Renal cortical epithelial cell (primary cell): ENCODE measurements around the gene OGFOD3. TPM values are rescaled to one million over a fixed set of nuclear protein-coding genes. Genes with fewer than 3 reads are reported as not detected.

Experiments used
- DNase-seq: peaks from one replicate; pipeline ENCODE4 v3.0.0-alpha.2; 2011; ENCODE audit warnings: low read depth
- total RNA-seq: library from RNA; depleted of rRNA; stranded (reverse); fragments of >200 nt; gene quantifications from 2 replicates; pipeline ENCODE4 v1.2.3, GENCODE V29; 2014

OGFOD3 gene
- total RNA-seq, 1 donor from 2014 or later, result 48.7 TPM

DNA sequence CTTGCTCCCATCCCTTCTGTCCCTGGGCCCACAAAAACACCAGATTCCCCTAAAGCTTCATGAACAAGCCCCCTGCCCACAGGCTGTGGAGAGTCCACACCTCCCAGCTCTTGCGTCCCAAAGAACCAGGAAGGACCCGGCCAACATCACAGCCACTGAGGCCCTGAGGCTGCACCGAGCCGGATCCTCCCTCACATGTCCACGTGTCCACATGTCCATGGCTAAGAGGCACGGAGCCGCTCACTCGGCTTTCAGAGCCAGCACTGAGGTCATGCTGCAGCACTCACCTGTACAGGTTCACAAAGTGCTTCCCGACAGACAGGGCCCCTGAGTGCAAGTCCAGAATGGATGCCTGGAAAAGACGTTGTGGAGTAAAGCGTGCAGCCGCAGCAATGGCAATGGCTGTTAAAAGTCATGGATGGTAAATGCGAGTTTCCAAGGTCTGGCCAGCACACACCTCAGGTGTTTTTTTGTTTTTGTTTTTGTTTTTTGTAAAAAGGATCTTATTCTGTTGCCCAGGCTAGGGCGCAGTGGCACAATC, 12.2 kb downstream of the OGFOD3 start:
- no peak for DNase-seq

DNA sequence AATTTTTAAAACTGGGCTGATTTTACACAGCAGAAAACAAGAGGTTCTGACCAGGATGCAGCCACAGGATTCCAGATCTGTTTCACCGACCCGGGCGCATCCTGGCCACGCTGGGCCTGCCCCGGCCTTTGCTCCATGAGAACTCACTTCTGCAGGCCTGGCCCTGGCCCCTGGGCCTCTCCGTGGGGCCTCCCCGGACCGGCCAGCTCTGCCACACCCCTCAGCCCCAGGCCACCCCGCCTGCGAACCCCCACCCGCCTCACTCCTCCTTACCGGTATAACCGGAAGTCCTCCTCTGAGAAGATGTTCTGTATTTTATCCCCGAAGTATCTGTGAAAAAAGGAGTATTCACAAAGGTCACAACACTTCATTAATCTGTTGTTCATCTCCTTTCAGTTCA, 13.3 kb downstream of the OGFOD3 start:
- no peak for DNase-seq

DNA sequence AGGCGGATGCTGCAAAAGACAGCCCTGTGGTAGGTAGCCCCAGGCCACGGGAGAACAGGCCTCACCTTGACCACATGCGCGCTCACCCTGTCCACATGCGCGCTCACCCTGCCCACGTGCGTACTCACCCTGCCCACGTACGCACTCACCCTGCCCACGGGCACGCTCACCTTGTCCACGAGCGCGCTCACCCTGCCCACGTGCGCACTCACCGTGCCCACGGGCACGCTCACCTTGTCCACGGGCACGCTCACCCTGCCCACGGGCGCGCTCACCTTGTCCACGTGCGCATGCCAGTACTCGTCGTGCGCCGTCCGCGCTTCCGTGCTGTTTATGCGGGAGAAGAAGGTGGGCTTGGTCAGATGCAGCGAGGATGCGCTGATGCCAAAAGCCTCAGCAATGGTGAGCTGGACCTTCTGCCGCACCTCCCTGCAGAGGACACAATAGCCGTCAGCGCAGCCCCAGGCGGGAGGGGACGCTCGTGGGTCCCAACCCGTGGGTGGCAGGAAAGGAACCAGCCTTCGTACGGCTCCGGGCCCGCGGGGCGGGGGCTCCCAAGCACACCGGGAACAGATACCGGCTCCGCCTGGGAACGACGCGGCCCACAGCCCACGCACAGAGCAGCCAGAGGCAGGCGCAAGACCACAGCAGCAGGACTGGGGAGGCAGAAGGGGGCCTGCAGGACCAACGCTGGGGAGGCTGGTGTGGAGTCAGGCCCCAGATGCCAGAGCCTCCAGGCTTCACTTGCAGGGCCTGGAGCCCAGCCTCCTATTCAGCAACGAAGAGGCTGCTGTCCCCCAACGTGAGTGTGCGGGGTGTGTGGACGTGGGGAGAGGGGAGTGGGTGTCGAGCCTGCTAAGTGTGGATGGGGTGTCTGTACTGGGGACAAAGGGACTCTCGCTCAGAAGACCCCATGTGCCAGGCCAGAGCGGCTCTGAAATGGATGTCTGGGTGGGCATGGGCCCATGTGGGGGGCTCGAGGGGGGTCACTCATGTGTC, 14.4 kb downstream of the OGFOD3 start:
- DNase-seq, result no peak

DNA sequence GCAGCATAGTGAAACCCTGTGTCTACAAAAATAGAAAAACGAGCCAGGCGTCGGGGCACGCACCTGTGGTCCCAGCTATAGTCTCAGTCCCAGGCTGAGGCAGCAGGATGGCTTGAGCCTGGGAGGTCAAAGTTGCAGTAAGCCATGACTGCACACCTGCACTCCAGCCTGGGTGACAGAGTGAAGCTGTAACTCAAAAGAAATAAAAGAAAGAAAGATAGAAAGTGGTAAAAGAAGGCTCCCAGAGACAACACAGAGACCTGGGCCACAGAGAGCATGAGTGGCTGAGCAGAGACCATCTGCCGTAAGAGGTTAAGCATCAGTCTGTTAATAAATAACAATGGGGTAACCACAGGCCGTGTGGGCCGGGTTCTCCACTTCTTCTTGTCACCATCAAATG, 15.5 kb downstream of the OGFOD3 start:
- peak; percentile 73 for DNase-seq

DNA sequence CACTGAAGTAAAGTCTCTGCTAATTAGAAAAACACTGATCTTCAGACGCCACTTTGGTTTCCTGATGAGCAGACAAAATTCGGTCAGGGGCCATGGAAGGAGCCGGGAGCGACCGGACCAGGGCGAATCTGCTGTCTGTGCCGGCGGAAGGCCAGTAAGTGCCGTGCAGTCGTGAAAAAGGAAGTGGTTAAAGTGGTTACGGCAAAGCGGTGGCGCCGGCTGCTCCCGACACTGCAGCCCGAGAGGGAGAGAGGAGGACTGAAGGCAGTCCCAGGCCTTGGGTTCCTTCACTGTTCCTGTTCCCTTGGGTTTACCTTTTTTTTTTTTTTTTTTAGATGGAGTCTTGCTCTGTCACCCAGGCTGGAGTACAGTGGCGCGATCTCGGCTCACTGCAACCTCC, 17.6 kb downstream of the OGFOD3 start:
- DNase-seq, result no peak

DNA sequence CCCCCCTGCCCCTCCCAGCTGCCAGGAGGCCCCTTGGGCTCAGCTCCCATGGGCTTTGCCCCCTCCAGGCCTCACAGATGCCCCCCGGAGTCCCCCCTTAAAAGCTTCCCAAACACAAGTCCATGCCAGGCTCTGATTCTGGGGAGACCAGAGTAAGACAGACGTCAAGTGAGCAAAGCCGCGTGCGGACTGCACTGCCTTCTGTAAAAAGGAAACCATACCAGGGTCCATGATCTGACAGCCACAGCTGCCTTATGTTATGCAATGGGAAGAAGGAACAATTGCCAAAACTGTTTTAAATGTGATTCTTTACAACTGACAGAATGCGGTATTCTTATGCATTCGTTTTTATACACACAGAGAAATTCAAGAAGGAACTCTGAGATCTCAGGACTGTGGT, 18.2 kb downstream of the OGFOD3 start:
- no peak for DNase-seq

DNA sequence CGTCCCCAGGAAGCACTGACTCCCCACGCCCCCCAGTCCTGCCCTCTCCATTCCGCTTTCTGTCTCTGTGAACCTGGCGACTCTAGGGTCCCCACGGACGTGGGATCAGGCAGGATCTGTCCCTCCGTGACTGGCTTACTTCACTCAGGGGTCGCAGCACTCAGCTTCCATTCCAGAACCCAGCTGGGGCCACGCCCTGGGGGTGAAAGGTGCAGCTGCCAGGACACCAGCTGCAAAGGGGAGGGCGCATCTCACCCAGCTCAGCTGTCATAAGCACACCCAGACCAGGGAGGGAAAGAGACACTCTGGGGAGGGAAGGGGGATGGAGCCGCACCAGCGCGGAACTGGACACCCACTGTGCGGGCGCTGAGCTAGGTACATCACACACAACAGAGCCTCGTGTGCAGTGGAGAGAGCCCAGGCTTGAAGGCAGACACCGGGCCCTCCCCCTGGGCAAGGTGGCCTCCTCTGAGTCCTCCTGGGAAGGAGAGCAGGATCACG, 18.7 kb downstream of the OGFOD3 start:
- DNase-seq, result no peak

DNA sequence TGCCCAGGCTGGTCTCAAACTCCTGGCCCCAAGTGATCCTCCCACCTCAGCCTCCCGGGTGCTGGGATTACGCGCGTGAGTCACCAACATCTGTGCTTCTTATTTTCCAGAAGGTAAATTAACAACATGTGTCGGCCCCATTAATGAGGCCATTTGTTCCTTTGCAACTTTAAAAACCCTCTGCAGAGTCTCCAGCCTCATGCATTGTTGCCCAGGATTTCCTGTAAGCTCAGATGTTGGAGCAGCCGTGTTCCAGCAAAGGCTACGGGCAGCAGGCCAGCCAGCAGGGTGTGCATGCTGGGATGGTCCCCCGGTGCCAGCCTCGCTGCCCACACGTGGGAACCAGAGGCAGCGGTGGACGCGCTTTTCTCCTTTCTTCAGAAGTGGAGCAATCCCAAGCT, 19.3 kb downstream of the OGFOD3 start:
- no peak for DNase-seq

DNA sequence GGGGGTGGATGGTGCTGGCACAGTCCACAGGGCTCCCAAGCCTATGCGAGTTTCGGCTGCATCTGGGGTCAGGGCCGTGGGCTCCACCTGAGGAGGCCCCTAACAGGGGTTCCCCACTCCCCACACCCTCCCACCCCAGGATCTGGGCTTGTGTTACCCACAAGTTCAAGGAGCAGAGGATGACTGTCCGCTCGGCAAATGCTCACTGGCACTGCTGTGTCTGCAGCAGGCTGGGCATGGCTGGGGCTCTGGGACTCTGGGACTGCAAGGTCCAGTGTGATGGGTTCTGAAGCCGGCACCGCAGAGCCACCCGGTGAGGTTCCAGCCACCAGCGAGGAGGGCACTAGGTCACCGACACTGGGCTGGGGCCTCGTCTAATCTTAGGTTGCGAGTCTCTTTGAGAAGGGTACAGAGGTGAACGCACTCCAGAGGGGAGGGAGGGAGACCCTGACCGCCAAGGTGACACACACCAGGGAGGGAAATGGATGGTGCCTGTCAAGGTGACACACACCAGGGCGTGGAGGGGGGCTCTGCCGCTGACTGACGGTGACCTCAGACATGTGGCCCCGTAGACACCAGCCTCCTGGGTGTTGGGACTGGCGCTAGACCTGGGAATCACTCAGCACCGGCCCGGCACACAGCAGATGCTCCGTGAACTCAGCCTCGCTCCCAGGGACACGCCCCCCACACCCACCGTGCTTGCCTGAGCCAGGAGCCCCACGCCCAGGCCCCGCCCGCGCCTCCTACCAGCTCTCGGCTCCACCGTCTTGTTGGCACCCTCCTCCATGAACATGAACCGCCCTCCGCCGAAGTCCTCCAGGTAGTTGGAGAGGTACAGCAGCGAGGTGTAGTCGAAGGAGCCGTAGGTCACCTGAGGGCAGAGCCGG, 20.7 kb downstream of the OGFOD3 start:
- DNase-seq, result no peak

DNA sequence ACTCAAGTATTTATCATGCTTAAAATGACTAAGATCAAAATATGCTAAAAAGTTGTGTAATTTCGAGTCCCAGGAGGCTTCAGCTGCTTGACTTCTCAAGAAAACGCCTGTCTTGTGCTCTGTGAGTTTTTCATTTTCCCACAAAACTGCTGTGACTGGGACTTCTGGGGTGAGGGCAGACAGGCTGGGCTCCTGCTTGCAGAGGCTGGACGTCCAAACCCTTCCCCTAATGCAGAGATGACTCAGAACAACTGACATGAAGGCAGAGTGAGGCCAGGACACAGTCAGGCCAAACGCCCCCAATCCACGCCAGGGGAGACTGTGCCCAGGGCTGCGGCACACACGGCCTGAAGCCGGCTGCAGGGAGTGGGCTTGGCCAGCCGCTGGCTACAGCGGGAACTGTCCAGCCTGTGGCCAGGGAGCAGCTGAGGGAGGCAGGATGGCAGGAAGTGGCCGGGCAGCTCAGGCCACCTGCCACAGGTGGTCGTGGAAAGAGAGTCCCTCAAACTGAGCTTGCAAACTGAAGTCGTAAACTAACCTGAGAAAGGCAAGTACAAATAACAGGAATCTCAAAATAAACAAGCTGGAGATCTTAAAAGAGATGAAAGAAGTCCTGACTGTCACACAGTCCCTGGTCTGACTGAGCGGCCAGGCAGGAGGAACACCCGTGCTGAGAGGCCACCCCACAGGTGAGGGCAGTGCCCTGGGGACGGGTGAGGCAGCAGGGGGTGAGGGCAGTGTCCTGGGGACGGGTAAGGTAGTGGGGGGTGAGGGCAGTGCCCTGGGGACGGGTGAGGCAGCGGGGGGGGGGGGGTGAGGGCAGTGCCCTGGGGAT, 21.6 kb downstream of the OGFOD3 start:
- DNase-seq, result no peak

DNA sequence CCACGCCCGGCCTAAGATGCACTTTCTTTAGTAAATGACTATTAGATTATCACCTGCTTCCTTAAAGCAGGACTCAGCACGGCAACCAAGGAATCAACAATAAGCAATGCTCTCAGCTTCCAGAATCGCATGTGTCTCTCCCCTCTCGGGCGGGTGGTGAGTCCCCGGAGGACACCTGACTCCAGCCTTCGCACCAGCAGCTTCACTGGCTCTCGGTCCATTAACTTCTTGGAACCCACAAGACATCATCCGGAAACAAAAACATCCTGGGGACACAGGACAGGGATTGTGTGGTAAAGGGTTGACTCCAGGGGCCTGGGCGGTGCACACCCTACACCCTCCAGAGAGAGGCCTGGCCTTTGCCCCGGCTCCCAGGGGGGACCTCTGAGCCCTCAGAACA, 24.1 kb downstream of the OGFOD3 start:
- no peak for DNase-seq

DNA sequence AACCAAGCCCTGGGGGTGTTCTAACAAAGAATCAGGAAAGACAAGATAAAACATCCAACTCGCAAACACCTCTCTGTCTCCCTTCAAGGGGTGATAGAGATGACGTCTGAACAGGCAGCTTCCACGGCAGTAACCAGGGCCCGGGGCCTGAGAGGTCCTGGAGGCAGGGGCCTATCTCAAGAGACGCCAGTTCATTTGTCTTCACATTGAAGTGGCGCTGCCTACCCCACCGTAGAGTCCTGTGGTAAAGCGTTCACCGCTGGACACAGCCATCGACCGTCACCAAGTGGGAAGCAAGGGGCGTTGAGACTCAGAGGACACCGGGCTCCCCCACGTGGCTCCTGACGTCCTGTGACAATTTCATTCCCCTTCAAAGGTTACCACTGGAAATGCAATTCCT, 25.4 kb downstream of the OGFOD3 start:
- no peak for DNase-seq

DNA sequence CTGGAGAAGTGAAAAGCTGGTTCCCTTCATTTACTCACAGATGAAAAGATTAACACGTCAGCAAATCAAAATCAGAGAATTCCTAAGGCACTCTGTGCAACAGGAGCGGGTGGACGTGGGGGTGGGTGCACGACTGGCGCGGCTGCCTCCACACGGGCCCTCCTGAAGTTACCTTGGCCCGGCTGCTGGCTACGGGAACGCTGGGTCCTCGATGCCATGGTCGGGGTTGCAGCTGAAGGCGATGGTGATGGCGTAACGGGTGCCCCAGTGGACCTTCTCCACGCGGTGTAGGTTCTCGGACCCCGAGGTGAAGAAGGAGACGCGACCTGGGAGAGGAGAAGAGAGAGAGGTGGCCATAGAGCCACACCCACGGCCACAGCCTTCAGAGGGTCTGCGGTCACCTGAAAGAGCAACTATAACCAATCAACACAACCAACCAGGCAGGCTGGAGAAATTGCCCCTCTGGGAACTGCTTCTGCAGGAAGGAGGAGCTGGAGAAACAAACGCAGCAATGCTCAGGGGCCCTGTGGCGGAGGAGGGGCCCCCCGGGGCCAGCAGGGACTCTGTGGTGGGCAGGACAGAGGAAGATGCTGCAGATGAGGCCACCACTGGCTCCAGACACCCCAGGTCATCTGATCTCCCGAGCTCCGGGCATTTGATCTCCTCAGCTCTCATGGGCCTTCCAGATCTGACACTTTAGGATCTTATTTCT, 26.0 kb downstream of the OGFOD3 start:
- DNase-seq, result no peak

DNA sequence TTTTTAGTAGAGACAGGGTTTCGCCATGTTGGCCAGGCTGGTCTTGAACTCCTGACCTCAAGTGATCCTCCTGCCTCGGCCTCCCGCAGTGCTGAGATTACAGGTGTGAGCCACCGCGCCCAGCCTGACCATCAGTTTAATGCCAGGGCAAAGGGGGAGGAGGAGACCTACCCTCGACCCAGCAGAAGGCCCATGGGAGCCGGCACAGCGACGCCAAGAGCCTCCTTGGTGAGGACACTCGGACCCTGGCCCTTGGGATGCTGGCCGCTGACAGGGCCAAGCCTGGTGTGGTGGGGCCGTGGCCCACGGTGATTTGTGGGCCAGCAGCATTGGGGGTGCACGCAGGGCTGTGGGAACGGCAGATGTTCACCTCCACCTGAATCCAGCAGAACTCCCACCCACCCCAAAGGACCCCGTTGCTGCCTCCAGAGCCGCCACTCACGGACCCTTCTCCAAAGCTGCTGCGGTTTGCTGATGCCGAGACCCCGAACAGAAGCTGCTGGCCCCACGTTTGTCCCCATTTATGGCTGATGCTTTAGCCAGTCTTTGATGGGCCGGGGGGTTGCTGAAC, 26.8 kb downstream of the OGFOD3 start:
- no peak for DNase-seq

DNA sequence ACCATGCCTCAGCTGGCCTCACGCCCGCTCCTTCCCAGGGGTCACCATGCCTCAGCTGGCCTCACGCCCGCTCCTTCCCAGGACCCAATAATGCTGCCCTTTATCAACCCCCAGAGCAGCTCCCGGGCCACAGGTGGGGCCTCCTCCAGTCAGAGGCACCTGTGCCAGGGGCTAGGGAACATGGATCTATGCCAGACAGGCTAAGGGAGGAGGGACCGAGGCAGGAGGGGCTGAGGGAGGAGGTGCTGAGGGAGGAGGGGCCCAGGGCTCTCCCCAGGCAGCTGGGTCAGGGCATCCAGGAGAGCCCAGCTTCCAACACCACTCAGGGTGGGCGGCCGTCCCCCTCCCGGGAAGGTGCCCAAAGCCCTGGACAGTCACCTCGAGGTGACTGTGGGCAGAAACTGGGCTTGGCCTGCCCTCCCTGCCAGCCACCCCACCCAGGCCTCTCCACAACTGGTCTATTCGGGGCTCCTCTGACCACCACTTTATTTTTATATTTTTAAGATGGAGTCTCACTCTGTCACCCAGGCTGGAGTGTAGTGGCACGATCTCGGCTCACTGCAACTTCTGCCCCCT, 27.4 kb downstream of the OGFOD3 start:
- no peak for DNase-seq

DNA sequence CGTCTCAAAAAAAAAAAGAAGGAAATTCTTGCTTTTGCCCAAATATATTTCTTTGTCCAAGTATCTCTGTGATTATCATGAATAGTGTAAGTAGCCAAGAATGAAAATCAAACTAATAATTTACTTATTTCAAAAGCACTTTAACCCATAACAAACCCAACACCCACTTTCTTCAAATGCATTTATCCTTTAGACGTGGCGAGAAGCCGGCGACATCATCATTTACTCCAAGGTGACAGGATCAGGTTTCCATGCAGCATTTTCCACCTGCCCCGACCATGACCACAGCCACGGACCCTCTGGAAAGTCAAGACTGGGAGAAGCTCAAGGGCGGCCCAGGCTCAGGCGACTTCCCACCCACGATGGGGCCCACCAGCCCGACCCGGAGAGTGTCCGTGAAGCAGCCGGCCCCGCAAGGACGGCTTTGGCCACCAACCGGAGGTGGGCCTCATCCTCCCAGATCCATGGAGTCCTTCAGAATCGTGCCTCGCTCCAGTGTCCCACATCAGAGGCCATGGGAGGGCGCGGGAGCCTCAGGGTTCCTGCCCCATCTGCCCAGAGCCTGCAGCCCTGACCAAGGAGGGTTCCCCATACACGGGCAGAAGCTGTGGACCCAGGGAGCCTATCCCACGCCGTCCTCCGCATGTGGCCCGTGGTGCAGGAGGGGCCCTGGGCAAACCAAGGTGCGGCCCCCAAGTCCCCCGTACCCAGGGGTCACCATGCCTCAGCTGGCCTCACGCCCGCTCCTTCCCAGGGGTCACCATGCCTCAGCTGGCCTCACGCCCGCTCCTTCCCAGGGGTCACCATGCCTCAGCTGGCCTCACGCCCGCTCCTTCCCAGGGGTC, 28.1 kb downstream of the OGFOD3 start:
- no peak for DNase-seq

DNA sequence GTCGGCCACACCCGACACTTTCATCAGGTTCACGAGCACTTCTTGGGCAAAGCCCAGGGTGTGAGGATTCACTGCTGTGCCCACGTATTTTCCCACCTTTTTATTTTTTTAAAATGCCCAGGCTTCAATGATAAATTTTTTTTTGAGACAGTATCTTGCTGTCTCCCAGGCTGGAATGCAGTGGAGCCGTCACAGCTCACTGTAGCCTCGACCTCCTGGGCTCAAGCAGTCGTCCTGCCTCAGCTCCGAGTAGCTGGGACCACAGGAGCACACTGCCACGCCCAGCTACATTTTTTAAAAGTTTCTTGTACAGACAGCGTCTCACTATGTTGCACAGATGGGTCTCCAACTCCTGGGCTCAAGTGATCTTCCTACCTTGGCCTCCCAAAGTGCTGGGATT, 29.0 kb downstream of the OGFOD3 start:
- DNase-seq, result no peak

DNA sequence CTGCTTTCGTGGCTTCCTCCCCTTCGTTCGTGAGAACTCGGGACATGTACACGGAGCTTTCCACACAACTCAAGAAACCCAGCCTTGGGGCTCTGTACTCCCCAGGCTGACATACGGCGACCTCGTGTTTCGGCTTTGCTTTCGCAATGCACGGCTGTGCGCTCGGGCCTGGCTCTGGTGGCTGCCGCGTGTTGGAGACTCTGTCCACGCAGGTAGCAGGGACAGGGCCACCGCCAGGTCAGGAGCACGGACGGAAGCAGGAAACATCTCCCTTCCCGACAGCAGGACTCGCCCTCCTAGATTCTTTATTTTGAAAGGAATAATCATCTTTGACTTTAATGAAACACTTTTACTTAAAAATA, 29.5 kb downstream of the OGFOD3 start:
- DNase-seq, result no peak
